Neural progenitor cell (in vitro differentiated cells): ENCODE measurements around the gene PPM1F.

Source experiments
- EZH2 ChIP-seq: fragments of 200-600 bp; sonication (generic); IDR thresholded peaks from 2 replicates; pipeline ENCODE4 v1.6.1; 2017; ENCODE audit warnings: antibody characterized with exemption, mild to moderate bottlenecking, moderate library complexity
- TF ChIP-seq, protein P1 (sequence below): fragments of 200-600 bp; sonication (generic); IDR thresholded peaks from 2 replicates; pipeline ENCODE4 v1.5.1; 2017; ENCODE audit warnings: antibody characterized with exemption, mild to moderate bottlenecking

DNA sequence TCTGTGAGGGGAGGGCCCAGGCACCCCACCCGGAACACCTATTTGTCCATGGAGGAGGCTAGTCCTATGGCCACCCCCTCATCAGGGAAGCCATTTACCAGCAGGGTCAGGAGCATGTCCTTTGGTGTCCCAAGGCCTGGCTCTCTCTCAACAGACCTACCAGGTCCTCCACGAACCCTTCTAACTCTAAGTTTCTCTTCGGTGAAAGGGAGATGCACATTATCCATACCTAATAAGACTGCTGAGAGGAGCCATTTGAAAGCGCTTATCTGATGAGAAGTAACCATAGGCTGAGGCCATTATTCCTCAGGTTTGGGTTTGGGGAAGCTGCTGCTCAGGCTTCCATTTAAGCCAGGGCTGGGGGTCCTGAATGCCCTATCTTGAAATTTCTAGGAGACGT, 39.1 kb upstream of the PPM1F start:
- TF ChIP-seq, protein P1, sequence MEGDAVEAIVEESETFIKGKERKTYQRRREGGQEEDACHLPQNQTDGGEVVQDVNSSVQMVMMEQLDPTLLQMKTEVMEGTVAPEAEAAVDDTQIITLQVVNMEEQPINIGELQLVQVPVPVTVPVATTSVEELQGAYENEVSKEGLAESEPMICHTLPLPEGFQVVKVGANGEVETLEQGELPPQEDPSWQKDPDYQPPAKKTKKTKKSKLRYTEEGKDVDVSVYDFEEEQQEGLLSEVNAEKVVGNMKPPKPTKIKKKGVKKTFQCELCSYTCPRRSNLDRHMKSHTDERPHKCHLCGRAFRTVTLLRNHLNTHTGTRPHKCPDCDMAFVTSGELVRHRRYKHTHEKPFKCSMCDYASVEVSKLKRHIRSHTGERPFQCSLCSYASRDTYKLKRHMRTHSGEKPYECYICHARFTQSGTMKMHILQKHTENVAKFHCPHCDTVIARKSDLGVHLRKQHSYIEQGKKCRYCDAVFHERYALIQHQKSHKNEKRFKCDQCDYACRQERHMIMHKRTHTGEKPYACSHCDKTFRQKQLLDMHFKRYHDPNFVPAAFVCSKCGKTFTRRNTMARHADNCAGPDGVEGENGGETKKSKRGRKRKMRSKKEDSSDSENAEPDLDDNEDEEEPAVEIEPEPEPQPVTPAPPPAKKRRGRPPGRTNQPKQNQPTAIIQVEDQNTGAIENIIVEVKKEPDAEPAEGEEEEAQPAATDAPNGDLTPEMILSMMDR = no peak
- no peak for TF ChIP-seq EZH2
